Neural progenitor cell (in vitro differentiated cells): Measurements from ENCODE around the gene ZNF423. TPM values are rescaled to one million over a fixed set of nuclear protein-coding genes. Genes with fewer than 3 reads are reported as not detected.
A peak's percentile ranks its signal among the peaks of the same experiment; 100 is the strongest.

Experiments used
- DNase-seq: peaks from one replicate; pipeline ENCODE4 v3.0.0-alpha.2; 2016; ENCODE audit warnings: low spot score
- H2AFZ ChIP-seq: fragments of 200-600 bp; sonication (generic); replicated peaks from 2 replicates; pipeline ENCODE4 v1.6.1; 2016; ENCODE audit warnings: antibody characterized with exemption
- H3F3A ChIP-seq: fragments of 200-600 bp; sonication (generic); 2 replicates; pipeline ENCODE4 v1.6.1; 2016; ENCODE audit warnings: antibody characterized with exemption, low read depth
- H3K27ac ChIP-seq: fragments of 200-600 bp; sonication (generic); 2 replicates; pipeline ENCODE4 v1.5.1; 2016; ENCODE audit warnings: mild to moderate bottlenecking
- H3K27me3 ChIP-seq: fragments of 200-600 bp; sonication (generic); 2 replicates; pipeline ENCODE4 v1.6.1; 2016; ENCODE audit warnings: mild to moderate bottlenecking, moderate library complexity
- H3K36me3 ChIP-seq: fragments of 200-600 bp; sonication (generic); 2 replicates; pipeline ENCODE4 v1.5.1; 2016
- H3K4me1 ChIP-seq: fragments of 200-600 bp; sonication (generic); 2 replicates; pipeline ENCODE4 v1.6.1; 2016; ENCODE audit warnings: mixed run types
- H3K4me2 ChIP-seq: fragments of 200-600 bp; sonication (generic); 2 replicates; pipeline ENCODE4 v1.6.1; 2016
- H3K4me3 ChIP-seq: fragments of 200-600 bp; sonication (generic); 2 replicates; pipeline ENCODE4 v1.5.1; 2016
- H3K79me2 ChIP-seq: fragments of 200-600 bp; sonication (generic); 2 replicates; pipeline ENCODE4 v1.6.1; 2016; ENCODE audit warnings: low read depth
- H3K9ac ChIP-seq: fragments of 200-600 bp; sonication (generic); 2 replicates; pipeline ENCODE4 v1.6.1; 2016
- H3K9me3 ChIP-seq: fragments of 200-600 bp; sonication (generic); 2 replicates; pipeline ENCODE4 v1.5.1; 2016; ENCODE audit warnings: low read depth
- H4K20me1 ChIP-seq: fragments of 200-600 bp; sonication (generic); 2 replicates; pipeline ENCODE4 v1.6.1; 2016; ENCODE audit warnings: low read depth
- H3K27ac Mint-ChIP-seq: 3 replicates; pipeline ENCODE4 v1.8.0; 2021; ENCODE audit warnings: mixed read lengths
- H3K27me3 Mint-ChIP-seq: 2 replicates; pipeline ENCODE4 v1.8.0; 2022; ENCODE audit warnings: low read depth, mild to moderate bottlenecking, inconsistent platforms, moderate library complexity, mixed read lengths; ENCODE audit not compliant: insufficient read depth
- H3K36me3 Mint-ChIP-seq: 3 replicates; pipeline ENCODE4 v1.8.0; 2021; ENCODE audit warnings: mixed read lengths
- H3K4me1 Mint-ChIP-seq: 3 replicates; pipeline ENCODE4 v1.8.0; 2021; ENCODE audit warnings: mixed read lengths
- H3K4me3 Mint-ChIP-seq: 3 replicates; pipeline ENCODE4 v1.8.0; 2021; ENCODE audit warnings: mild to moderate bottlenecking, moderate library complexity, mixed read lengths
- H3K9me3 Mint-ChIP-seq: 3 replicates; pipeline ENCODE4 v1.8.0; 2020; ENCODE audit warnings: mixed read lengths
- EZH2 ChIP-seq: fragments of 200-600 bp; sonication (generic); IDR thresholded peaks from 2 replicates; pipeline ENCODE4 v1.6.1; 2017; ENCODE audit warnings: antibody characterized with exemption, mild to moderate bottlenecking, moderate library complexity
- EZH2phosphoT487 ChIP-seq: fragments of 200-600 bp; sonication (generic); IDR thresholded peaks from 2 replicates; pipeline ENCODE4 v1.6.1; 2017; ENCODE audit warnings: antibody characterized with exemption
- total RNA-seq: library from RNA; depleted of rRNA; stranded (reverse); fragments of >200 nt; gene quantifications from 2 replicates; pipeline ENCODE4 v1.2.3, GENCODE V29; 2015; ENCODE audit warnings: low replicate concordance
- TF ChIP-seq, protein P1 (sequence below): fragments of 200-600 bp; sonication (generic); IDR thresholded peaks from 2 replicates; pipeline ENCODE4 v1.5.1; 2017; ENCODE audit warnings: antibody characterized with exemption, mild to moderate bottlenecking

ZNF423 gene
- total RNA-seq, 1 donor from 2014 or later, result 21.9 TPM

DNA sequence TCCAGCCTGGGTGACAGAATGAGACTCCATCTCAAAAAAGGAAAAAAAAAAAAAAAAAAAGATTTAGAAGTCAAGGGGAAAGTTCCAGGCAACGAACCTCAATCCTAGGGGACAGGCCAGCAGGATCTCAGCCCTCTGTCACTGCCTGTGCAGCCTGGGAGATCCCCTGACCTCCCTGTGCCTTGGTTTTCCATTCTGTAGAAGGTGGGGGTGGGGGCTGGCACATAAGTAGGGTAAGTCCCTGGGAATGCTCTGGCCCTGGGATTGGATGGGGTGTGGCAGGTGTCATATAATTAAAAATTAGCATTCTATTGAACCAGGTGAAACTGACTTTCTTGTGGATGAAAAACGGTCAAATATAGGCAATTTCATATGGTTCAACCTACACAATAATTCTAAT, 391.8 kb downstream of the ZNF423 start:
- Histone ChIP-seq H3K79me2 (no peaks in the 10 kb centered on the region), H3K9me3 (no peaks in the 10 kb centered on the region), H3K4me2 (no peak overlapping the region), H3K27me3 (peaks cover 27% of the 10 kb centered on the region), H3K27ac (no peak overlapping the region), H3K4me1 (peaks cover 32% of the 10 kb centered on the region), H3F3A (peaks cover 12% of the 10 kb centered on the region), H3K4me3 (no peak overlapping the region), H2AFZ (no peak overlapping the region), H3K9ac (no peak overlapping the region), H3K36me3 (no peaks in the 10 kb centered on the region), H4K20me1 (peaks cover 8% of the 10 kb centered on the region)
- TF ChIP-seq EZH2, result no peak
- TF ChIP-seq, protein P1, sequence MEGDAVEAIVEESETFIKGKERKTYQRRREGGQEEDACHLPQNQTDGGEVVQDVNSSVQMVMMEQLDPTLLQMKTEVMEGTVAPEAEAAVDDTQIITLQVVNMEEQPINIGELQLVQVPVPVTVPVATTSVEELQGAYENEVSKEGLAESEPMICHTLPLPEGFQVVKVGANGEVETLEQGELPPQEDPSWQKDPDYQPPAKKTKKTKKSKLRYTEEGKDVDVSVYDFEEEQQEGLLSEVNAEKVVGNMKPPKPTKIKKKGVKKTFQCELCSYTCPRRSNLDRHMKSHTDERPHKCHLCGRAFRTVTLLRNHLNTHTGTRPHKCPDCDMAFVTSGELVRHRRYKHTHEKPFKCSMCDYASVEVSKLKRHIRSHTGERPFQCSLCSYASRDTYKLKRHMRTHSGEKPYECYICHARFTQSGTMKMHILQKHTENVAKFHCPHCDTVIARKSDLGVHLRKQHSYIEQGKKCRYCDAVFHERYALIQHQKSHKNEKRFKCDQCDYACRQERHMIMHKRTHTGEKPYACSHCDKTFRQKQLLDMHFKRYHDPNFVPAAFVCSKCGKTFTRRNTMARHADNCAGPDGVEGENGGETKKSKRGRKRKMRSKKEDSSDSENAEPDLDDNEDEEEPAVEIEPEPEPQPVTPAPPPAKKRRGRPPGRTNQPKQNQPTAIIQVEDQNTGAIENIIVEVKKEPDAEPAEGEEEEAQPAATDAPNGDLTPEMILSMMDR, result no peak
- TF ChIP-seq EZH2phosphoT487, result no peak
- H3K36me3 Mint-ChIP-seq, result no peaks in the 10 kb centered on the region
- no peaks in the 10 kb centered on the region for H3K9me3 Mint-ChIP-seq
- H3K27ac Mint-ChIP-seq, result no peak overlapping the region
- H3K4me1 Mint-ChIP-seq, result peaks cover 41% of the 10 kb centered on the region
- H3K4me3 Mint-ChIP-seq, result no peak overlapping the region
- no peak for DNase-seq
- peaks cover 16% of the 10 kb centered on the region for H3K27me3 Mint-ChIP-seq

DNA sequence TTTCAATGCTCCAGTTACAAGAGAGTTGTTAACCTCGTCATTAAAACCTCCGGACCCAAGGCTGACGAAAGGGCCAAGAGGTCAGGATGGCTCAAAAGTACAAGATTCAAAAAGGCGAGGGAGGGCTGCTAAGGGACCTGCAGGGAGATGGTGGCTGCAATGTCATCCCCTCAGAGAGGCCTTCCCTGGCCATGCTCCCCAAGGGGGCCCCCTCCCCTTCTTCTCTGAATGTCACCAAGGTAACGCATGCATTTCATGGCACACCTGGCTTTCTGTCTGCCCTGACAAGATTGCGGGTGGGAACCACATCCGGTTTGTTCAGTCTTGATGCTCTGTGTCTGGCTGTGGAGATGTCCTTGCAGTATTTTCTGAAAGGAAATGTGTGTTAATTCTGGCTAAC, 392.4 kb downstream of the ZNF423 start:
- H3F3A ChIP-seq, result peaks cover 12% of the 10 kb centered on the region
- no peaks in the 10 kb centered on the region for H3K36me3 ChIP-seq
- H3K9me3 Mint-ChIP-seq, result no peaks in the 10 kb centered on the region
- TF ChIP-seq, protein P1, result no peak
- TF ChIP-seq EZH2phosphoT487 (no peak), EZH2 (no peak)
- no peak overlapping the region for H3K4me3 ChIP-seq
- peak; percentile 71 for DNase-seq
- peaks cover 27% of the 10 kb centered on the region for H3K27me3 ChIP-seq
- peaks cover 16% of the 10 kb centered on the region for H3K27me3 Mint-ChIP-seq
- H3K9me3 ChIP-seq, result no peaks in the 10 kb centered on the region
- H3K79me2 ChIP-seq, result no peaks in the 10 kb centered on the region
- peaks cover 8% of the 10 kb centered on the region for H4K20me1 ChIP-seq
- H3K4me1 ChIP-seq, result peaks cover 32% of the 10 kb centered on the region
- H3K36me3 Mint-ChIP-seq, result no peaks in the 10 kb centered on the region
- H3K4me1 Mint-ChIP-seq, result peaks cover 41% of the 10 kb centered on the region
- no peak overlapping the region for H3K27ac Mint-ChIP-seq
- H3K27ac ChIP-seq, result no peak overlapping the region
- peak overlapping the region; percentile 14 for H3K4me3 Mint-ChIP-seq
- H2AFZ ChIP-seq, result no peak overlapping the region
- no peak overlapping the region for H3K9ac ChIP-seq
- H3K4me2 ChIP-seq, result peak overlapping the region; percentile 66

DNA sequence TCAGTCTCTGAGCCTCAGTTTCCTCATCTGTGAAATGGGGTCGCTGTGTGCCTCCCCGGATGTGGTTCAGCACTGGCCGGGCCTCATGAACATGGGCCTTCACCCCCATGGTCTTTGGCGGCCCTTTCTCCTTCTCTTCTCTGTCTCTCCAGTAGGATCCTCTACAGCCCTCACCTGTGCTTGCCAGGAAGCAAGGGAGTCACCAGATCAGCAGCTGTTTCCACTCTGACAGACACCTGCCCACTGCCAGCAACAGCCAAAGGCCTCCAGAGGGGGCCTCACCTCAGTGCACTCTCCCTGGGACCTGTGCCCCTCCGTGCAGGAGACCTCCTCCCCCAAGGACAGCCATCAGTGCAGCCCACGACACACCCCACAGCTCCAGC, 392.9 kb downstream of the ZNF423 start:
- no peaks in the 10 kb centered on the region for H3K36me3 Mint-ChIP-seq
- Histone ChIP-seq H3K4me2 (peak overlapping the region; percentile 66), H2AFZ (no peak overlapping the region), H3K4me1 (peaks cover 32% of the 10 kb centered on the region), H3K9ac (no peak overlapping the region), H3K4me3 (no peak overlapping the region), H4K20me1 (peaks cover 8% of the 10 kb centered on the region), H3K36me3 (no peaks in the 10 kb centered on the region), H3F3A (peaks cover 12% of the 10 kb centered on the region), H3K9me3 (no peaks in the 10 kb centered on the region), H3K27me3 (peaks cover 27% of the 10 kb centered on the region), H3K27ac (no peak overlapping the region), H3K79me2 (no peaks in the 10 kb centered on the region)
- TF ChIP-seq EZH2phosphoT487, result no peak
- TF ChIP-seq, protein P1, result no peak
- TF ChIP-seq EZH2, result no peak
- H3K4me1 Mint-ChIP-seq, result peaks cover 41% of the 10 kb centered on the region
- H3K4me3 Mint-ChIP-seq, result no peak overlapping the region
- DNase-seq, result no peak
- peaks cover 16% of the 10 kb centered on the region for H3K27me3 Mint-ChIP-seq
- no peaks in the 10 kb centered on the region for H3K9me3 Mint-ChIP-seq
- H3K27ac Mint-ChIP-seq, result no peak overlapping the region
